ENCODE results near the gene NNAT.

Gene NNAT

DNA sequence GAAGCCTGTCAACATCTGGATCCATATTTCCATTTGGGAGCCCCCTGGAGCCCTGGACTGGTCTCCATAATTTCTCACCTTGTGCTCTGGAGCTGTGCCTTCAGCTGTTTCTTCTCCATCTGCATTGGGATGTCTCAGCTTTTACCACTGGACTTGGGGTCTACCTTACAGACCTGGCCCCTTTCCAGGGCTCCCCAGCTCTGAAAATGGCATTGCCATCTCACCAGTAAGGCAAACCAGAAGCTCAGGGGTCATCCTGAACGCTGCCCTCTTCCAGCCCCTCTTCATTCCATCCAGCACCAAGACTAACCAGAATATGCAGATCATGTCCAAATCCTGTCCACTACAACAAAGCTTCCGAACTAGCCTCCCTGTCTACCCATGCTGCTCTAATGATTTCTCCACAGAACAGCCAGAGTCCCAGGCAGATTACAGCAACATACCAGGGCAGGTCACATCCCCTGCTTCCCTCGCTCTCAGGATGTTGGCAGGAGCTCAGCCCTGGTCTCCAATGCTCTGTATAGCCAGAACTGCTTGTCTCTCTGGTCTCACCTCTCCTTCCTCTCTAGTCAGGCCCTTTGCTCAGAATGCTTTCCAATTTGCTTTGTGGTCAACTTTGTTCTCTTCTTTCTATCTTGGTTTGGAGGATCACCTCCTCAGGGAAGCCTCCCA lies 17.7 kb upstream of the NNAT start:
- DNase-seq, result no peak

DNA sequence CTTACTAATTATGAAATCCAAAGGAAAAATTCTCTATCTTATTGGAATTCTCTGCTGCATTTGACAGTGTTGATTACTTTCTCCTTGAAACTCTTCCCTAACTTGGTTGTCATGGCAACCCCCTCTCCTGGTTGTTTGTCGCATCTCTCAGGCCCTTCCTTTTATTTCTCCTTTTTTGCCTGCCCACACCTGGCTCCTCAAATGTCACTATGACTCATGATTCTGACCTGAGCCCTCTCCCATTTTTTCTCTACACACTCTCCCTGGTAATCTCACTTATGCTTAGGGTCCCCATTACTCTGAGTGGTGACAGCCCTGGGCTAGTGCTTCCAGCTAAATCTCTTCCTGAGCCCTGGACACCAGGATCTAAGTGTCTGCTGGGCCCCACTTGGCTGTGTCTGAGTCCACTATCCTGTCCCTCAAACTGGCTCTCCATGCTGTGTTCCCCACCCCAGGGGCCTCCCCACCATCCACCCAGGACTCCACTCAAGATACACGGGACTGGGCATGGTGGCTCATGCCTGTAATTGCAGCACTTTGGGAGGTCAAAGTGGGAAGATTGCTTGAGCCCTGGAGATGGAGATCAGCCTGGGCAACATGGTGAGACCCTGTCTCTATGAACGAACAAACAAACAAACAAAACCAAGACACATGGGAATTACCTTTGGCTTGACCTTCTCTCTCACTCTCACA lies 16.5 kb upstream of the NNAT start:
- DNase-seq, result no peak

DNA sequence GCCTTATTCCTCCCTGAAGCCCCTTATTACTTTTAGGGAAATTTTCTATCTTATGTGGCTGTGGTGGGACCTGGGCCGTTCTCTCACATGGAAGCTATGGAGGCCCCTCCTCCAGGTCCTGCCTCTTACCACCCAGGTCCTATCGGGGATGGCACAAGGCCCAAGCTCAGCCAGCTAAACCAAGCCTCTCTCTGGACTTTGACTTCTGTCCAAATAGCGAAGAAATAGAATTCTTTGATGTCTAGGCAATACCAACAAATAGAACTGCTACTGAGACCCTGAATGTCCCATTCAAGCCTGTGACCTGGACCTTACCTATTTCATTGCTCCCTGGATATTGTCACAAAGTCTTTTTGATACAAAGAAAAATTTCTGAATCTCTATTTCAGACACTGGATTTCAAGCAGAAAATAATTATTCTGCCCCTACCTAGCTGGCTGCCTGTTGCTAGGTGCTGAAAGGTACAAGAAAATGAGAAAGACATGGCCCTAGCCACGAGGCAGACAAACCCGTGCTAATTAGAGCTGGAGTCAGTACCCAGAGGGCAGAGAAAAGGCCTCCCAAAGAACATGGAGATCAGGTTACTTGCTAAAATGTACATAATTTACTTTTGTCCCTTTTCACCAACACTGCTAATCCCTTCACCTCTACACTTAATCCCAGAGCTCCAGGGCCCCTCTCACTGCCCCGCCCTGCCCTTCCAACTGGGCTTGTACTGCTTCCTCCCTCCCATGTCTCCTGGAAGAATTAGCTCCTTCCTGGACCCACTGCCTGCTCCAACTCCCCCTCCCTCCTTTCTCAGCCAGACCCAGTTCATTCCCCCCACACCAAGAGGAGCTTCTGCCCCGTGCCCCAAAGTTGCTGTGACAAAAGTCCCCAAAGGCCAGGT lies 15.5 kb upstream of the NNAT start:
- DNase-seq, result no peak

DNA sequence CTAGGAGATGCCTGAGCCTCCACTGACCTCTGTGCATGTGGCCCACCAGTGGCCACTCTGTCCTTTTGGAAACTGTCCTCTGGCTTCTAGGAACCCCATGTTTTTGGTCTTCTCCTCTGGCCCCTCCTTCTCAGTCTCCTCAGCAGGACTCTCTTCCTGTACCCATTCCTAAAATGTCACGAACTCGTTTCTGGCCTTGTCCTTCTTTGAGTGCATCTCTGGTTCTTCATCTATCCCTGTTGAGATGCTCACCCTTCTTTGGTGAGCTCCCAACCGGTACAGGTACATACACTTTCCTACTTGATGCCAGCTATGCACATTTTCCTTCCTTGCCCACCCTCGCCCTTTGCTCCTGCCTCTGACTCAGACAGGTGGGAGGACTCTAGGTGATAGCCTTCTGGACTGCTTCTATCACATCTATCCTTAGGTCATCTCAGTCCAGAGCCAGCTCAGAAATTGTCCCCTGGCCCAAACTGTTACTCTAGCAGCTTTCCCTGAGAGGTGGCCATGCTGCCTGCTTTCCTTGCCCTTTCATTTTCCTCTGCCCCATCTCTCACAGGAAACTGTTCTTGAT lies 14.8 kb upstream of the NNAT start:
- no peak for DNase-seq

DNA sequence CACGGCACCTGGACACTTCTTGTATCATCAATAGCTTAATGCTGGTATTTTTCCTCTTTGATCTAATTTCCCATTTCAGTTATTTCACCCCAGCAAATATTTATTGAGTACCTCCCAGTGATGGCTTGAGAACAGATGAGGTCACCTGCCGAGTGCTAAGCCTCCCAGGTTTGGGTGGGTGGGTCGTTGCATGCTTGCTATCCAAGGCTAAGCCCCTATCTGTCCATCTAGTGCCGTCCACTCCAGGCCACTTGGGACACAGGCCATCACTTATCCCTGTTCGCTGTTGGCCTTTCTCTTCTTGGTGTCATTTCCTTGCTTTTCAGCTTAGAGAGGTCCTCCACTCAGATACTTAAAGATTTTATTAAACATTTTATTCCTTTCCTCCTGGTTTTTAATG lies 10.8 kb upstream of the NNAT start:
- DNase-seq, result no peak

DNA sequence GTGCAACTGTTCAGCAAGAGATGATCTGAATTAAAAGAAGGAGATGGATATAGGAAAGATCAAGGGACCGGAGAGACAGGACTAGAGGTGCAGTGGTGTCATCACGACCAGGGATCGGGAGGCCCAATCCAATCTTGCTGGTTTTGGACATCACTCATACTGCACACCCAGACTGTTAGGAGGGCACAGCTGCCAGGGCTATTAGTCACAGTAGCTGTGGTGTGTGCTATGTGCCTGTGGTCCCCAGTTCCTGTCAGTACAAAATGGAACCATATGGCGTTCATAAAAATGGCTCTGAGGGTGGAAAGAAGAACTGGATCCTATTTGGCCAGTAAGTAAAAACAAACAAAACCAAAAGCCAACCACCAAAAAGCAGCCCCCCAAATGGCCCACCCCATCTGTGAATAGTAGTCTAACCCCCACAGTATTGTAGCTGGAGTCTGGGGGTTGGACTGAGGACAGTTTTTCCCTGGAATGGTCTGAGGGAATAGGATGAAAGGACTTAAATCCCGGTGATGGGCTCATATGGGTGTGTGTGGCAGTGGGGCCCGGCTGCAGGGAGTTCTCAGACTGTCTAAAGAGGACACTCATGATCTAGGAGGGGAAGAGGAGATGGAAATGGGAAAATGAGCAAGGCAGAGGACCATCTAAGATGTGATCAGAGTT lies 9.3 kb upstream of the NNAT start:
- DNase-seq, result no peak

DNA sequence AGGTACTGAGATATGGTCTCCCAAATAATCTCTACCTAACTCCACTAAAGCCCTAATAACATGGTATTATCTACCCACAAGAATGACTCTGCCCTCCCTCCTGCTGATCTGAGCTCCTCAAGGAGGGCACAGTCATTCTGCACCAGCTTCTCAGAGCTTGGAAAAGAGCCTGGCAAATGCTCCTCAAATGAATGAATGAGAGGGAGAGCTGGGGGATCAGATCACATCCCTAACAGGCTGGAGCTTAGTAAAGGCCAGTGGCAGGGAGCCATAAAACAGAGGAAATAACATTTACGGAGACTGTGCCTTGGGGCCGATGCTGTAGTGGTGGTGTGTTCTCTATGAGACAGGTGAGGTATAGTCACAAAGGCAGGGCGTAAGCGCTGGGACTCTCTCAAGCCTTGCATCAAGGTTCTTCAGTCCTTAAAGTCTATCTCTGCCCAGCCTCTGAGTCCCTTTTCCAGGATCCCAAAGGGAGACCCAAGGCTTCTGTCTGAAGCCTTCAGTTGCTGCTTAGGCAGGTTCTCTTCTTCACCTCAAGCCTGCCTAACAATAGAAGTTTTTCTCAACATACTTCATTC lies 7.2 kb upstream of the NNAT start:
- no peak for DNase-seq

DNA sequence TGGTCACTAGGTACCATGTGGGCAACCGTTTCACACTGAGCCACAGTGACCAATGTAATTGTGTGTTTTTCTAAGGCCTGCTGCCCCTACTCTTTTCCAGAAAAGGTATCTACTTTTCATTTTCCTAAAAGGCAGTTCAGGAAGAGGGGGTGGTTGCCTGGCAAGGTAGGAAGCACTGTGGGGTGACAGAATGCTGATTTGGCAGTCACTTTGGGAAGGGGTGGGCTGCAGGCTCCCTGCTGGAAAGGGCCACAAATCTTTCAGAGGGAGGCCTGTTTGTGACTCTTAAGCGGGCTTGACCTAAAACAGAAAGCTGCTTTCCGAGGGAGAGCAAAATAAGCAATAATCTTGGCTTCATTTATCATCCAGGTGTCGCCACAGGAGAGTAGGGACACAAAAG lies 5.2 kb upstream of the NNAT start:
- DNase-seq, result no peak

DNA sequence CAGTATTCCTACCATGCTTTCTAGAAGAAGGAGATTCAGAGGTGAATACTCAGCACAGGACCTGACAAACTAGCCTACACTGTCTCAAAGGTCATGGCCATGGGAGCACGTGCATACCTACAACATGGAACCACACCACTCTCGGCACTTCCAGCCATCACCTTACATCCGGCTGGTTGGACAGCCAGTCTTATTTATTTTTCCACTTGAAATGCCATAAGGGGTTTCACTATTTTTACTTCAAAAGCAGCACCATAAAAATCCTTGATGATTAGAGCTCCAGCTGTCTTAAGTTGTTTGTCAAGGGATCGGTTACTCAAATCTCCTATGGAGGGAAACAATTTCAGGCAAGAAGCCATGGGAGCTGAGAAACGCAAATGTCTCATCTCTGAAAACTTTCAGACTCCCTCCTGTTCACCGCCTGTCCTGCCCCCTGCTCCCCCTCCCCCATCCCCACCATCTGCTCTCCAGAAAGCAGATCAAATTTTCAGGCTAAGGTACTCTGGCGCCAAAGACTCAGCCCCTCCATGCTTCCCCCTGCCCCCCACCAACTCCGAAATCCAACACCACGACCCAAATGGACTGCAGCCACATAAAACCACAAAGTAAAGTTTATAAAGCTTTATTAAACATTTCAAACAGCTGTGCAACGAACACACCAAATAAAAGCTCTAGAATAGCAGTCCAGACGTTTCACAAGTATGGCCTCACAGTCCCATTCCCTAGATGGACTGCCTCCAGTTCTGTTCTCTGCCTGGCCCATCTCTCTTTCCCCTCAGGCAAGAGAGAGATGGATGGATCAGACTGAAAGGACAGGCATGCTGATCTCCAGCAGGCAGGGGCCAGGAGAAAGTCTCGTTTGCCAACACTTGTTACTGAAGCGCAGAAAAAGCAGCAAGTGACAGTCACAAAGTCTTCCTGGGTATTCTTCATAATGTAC lies 4.0 kb upstream of the NNAT start:
- no peak for DNase-seq

DNA sequence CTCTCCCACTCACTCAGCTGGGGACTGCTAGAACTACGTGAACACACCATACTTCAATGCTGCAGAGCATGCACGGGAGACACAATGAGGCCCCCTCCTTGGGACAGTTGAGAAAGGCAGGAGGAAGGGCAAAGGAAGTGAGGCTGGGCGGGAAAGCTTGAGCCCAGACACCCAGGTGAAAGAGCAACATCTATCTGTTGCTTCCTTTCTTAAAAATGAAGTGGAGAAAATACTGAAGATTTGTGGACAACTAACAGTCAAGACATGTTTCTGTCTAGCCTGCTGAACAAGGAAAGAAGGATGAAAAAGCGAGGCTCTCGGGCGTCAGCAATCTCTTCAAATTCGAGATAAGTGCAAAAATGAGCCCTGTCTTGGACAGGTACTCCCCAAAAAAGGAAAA lies 3.0 kb upstream of the NNAT start:
- DNase-seq, result no peak

DNA sequence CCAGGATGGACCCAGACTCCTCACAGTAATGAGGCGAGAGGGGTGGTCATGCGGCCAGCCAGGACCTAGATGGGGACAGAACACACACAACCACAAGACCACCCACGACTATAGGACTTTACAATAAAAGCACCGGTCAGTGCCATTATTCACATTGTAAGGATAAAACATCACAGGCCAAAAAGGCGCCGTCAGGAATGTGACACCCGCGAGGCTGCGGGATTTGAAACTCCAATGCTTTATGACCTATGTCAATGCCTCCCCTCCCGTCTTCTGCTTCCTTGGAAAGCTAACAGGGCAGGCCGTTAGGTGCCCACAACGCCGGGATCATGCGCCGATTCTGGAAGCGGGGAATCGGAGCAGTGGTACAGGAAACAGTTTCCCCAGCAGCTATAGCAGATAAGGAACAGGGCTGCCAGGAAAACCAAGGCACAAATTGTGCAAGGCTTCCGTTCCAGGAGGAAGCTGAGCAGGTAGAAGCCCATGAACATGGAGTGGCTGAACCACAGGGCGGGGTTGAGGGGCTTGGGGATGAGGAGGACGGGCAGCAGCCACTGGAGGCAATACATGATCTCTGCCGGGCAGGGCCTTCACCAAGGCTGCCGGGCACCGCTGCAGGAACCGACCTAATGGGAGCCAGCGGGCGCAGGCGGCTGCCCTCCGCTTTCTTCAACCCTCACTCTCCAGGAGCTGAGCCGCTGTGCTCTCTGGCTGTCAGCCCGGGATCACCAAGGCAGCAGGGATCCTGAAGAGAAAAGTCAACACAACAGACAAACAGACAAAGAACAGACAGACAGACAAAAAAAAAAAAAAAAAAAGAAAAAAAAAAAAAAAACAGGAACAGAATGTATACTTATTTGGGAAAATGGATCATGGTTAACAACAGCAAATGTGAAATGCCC lies 2.2 kb upstream of the NNAT start:
- no peak for DNase-seq

DNA sequence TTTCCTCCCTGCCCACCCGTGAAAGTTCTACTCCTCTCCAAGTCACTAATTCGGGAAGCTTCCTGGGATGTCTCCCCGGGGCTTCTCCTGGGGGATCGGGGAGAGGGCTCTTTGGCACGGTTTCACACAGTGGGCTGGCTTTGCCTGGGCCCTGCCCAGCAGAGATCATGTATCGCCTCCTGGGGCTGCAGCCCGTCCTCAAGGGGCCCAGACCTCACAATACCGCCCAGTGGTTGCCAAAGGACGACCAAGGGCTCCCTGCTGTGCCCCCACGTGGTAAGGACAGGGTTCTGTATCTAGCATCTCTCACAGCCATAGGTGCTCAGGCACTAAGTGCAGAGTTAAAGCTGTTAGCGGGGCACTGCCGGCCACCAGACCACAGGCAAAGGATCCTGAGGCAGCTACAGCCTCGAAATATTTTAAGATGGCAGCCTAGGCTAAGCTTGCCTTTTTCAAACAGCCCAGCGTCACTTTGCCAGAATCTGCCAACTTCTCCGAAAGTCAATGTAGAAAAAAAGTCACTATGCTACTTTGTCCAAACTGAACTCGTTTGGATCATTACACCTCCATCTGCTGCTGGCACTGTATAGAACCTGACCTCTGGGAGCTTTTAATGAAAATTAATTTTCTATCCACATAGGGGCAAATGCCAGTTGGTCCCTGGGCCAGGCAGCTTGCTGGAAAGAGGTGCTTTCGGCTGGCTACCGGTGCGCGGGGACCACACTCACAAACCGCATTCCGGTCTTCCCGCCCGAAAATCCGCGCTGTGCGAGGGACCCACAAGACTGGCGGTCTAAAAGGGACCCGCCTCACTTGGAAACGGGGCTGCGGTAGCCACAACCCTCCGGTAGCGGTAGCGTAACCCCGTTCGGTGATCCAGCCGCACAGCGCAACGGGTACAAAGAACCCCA lies 1.3 kb upstream of the NNAT start:
- no peak for DNase-seq

DNA sequence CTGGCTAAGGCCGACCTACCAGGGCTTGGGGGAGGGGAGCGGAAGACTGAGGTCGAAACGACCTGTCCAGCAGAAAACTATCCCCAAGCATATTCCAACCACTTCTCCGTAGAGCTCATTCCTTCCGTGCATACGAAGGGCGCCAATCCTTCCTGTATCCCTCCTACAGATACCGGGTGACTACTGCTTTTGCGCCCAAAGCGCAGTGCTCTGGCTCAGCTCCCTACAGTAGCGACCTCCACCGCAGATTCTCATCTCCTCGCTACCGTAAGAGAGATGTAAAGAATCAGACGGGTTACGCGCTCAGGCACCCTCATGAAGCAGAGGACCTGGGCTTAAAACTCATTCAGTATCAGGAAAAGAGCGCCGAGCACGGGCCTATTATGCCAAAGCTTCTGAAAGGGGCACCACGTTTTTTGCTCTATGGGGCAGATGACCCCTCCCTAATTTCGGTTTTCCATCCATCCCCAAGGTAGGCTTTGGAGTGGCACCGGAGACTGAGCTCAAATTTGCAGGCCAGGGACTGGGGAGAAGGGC lies 563 bp upstream of the NNAT start:
- DNase-seq, result no peak

DNA sequence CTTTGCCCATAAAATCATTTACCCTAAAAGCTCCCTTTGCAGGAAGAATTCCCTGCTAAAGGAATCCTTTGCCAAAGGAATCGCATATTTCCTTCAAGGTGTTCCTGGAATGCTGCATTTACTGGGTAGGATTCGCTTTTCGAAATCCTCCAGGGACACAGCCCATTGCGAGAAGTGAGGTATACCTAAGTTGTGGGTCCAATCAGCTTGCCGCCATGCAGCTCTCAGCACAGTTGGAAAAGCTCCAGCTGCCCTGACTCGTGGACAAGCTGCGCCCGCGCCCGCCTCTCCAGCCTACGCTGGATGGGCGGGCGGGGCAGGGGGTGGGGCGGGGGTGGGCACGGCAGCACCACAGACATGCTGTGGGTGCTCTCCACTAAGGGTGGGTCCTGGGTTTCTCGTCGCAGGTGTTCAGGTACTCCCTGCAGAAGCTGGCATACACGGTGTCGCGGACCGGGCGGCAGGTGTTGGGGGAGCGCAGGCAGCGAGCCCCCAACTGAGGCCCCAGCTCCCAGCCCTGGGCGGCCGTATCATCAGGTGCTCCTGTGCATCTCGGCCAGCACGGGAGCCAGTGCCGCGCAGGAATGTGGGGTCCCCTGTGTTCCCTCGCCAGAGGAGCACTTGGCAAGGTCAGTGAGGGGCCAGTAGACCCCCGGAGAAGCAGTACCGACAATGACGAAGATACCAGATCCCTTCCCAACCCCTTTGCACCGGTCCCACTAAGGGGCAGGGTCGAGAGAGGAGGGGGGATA lies 1.4 kb downstream of the NNAT start:
- no peak for DNase-seq

DNA sequence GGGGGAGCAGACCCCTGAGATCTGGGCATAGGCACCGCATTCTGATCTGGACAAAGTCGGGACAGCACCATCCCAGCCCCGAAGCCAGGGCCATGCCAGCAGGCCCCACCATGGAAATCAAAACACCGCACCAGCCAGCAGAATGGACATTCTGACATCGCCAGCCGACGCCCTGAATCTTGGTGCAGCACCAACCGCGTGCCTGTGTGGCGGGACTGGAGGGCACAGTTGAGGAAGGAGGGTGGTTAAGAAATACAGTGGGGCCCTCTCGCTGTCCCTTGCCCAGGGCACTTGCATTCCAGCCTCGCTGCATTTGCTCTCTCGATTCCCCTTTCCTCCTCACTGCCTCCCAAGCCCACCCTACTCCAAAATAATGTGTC lies 2.0 kb downstream of the NNAT start:
- DNase-seq, result no peak

DNA sequence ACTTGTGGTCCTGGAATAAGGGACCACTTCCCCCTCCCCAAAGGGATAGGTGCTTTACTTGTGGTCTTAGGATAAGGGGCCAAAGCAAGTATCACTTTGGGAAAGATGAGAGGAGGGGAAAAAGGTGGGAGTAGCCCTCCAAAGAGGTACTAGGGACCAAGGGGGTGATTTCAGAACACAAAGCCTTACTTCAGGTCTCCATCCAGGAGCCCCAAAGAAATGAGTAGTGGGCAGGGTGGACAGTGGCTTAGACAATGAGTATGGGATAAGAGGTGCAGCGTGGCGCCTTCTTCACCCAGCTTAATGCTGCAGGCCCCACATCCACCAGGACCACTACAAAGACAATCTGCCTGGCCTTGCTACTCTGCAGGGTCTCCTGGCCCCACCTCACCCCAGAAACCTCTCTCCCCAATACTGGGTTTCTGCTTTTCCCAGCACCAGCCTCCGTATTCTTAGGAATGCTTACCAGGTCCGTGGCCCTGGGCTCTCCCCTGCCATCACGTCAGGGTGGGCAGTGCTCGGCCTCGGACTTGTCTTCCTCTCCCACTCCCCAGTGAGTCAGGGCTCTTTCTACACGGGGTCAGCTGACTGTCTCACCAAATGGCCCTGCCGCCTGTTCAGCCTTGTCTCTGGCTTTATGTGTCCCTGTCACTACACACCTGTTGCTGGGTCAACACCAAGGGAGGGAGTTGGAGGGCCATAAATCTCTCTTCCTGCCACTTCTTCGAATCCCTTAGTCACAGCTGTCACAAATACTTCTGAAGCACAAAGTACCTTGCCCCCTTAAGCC lies 3.1 kb downstream of the NNAT start:
- DNase-seq, result no peak
